Measurements from ENCODE around the gene SPC25.
"Not testable (repeated sequence)": the region's sequence is repeated elsewhere in the genome, so short reads cannot be mapped to it uniquely, and the experiment has no call there.

SPC25 gene, protein sequence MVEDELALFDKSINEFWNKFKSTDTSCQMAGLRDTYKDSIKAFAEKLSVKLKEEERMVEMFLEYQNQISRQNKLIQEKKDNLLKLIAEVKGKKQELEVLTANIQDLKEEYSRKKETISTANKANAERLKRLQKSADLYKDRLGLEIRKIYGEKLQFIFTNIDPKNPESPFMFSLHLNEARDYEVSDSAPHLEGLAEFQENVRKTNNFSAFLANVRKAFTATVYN

DNA sequence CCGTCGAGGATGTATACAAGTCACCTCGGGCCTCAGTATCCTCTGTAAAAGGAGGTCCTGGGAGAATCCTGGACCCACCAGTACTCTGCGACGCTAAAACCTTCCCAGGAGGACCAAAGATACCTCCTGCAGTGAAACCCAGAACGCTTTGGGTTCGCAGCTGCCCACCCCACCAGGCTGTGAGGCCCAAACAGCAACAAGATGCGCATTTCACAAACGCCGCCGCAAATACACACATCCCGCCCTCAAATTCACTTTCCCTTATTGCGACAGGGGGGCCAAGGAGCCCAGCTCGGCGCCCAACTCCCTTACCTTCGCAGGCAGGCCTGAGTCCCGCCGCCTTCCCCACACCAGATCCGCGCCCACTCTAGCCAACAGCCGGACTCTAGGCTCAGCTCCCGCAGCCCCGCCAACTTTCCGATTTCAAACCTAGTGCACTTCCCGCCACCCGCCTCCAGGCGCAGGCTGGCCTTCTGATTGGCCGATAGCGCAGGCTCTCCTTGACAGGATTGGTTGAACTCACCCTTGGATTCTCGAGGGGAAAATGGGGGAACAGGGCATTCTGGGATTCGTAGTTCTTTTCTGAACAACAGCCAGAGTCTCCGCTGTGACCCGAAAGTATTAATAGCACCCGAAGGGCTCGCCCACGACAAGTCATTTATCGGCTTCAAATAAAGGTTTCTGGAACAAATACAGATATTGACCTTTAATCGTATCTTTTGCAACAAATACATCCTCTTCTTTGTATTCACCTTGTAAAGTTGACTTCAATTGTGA, at the start of gene SPC25:
SPC25 (minus strand) TSS at position 425 of the 777 bp plus-strand sequence. CDS start 911 bp downstream, outside the sequence.
- DNase-seq (ENCODE audit: low read depth) = peak; percentile 83

GRCh38 chr2:168939918-168940317, 49.7 kb upstream of the SPC25 start:
- no peak for DNase-seq (ENCODE audit: low read depth)

- no peak for DNase-seq (ENCODE audit: low read depth)
Measured at GRCh38 chr2:168939061-168939460, 48.8 kb upstream of the SPC25 start.

DNA sequence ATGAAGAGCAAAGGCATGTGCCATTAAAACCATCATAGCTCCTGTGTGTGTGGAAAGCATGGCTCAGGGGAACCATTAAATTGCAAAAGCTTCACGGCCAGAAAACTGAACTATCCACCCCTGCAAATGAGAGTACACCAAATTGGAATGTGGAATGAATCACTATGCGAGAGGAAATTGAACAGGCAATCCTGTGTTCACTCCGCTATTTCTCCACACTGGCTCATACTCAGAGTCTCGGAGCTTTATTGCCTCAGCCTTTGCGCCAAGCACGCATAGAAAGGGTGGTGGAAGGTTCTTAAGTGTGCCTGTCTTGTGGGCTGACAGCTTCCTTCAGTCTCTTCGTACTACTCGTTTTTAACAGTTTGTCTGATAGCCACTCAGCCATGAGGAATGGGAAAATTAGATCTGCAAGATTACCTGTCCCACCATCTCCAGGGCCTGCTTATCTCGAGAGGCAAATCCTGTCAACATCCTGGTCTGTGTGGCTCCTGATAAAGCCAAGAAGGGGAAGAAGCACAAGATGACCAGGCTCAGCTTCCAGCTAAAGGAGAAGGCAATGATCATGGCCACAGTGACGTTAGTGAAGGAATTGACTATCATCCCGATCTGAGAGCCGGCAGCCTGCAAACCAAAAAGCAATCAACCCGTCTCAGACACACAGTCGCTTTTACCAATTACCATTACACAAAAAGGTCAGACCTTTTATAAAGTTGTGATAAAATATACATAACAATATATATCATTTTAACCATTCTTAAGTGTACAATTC, 45.8 kb upstream of the SPC25 start:
- no peak for DNase-seq (ENCODE audit: low read depth)

DNA sequence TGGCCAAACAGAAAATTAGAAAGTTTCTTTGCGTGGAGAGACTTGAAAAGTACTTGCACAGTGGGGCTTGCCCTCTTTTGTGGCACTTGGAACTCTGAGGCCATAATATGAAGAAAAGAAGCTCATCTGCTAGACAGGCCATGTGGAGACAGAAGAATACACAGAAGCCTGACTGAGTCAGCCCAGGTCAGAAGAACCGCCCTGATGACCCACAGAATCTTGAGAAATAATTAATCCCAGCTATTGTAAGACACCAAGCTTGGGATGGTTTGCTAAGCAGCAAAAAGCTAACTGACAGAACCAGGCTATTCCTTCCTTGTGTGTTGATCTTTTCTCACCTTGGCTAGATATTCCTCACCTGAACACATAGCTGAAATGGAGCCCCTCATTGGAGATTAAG, 44.6 kb upstream of the SPC25 start:
- no peak for DNase-seq (ENCODE audit: low read depth)

- not testable (repeated sequence) for DNase-seq (ENCODE audit: low read depth)
Measured at GRCh38 chr2:168932174-168932573, 41.9 kb upstream of the SPC25 start.

- DNase-seq (ENCODE audit: low read depth) = no peak
Measured at GRCh38 chr2:168930242-168930641, 40.0 kb upstream of the SPC25 start.

- DNase-seq (ENCODE audit: low read depth) = no peak
Measured at GRCh38 chr2:168929031-168929430, 38.8 kb upstream of the SPC25 start.

- DNase-seq (ENCODE audit: low read depth) = no peak
Measured at GRCh38 chr2:168928113-168928831, 38.0 kb upstream of the SPC25 start.

- no peak for DNase-seq (ENCODE audit: low read depth)
Measured at GRCh38 chr2:168926621-168927386, 36.6 kb upstream of the SPC25 start.

DNA sequence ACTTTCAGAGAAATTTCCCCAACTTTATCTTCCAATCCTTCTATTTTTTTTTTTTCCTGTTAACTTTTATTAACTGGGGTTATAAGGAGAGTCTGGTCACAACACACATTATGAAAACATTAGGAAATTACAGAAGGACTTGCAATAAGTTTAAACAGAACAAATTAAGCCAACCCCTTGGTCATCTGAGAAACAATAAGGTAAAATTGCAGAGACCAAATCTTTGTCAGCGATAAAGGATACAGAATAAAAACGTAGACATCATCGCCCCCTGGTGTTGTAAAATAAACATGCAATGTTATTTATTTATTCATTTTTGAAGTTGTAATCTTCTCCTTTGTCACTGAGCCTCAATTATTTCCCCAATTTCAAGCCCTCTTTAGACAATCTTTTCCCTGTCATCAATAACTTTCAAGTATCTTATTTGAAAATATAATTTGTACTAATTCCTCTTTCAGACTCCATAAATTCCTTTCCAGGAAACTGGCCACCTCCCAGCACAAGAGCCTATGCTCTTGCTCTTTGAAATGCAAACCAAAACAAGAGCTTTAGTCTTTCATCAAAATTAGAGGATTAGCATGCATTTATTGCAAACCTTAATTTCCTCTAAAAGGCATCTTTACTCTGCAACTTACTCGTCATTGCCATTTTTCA, 30.4 kb upstream of the SPC25 start:
- no peak for DNase-seq (ENCODE audit: low read depth)

GRCh38 chr2:168916331-168916675, 26.1 kb upstream of the SPC25 start:
- no peak for DNase-seq (ENCODE audit: low read depth)

- no peak for DNase-seq (ENCODE audit: low read depth)
Measured at GRCh38 chr2:168915441-168916330, 25.5 kb upstream of the SPC25 start.

- DNase-seq (ENCODE audit: low read depth) = no peak
Measured at GRCh38 chr2:168913495-168913894, 23.3 kb upstream of the SPC25 start.

DNA sequence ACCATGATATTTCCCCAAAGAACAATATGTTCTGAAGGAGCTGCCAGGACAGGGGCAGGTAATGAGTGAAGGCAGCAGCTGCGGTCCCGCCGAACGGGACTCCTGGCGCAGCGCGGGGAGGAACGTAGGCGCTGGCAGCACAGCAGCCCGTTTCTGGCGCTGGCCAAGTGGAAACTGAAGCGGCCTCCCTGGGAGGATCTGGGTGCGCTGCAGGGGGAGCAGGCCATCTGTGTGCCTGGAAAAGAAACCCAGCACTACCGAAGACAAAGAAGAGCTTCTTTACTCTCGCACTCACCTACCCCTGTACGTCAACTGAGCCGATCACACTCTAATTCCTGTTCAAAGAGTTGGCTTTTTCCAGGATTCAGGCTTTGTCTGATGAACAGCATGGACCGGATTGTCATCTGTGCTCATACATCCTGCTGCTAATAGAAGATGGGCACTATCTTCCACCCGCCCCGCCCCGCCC, 22.7 kb upstream of the SPC25 start:
- DNase-seq (ENCODE audit: low read depth) = no peak

DNA sequence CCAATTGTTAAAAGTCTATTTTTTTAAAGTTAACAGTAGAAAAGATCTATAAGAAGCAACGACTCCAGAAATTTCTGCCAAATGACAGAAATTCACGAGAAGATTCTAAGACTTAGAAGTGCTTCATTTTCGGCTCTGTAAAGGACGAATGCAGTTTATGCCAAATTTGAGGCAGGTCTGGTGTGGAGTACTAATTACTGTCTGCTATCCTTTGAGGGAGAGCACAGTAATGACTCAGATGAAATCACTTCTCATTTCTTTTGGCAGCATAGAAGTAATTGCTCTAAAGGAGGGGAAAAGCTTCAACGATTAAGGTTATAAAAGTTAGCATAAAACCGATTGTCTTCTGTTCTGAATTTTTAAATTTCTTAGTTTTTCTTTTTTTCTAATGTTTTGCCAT, 22.2 kb upstream of the SPC25 start:
- no peak for DNase-seq (ENCODE audit: low read depth)

GRCh38 chr2:168910330-168910729, 20.1 kb upstream of the SPC25 start:
- no peak for DNase-seq (ENCODE audit: low read depth)

DNA sequence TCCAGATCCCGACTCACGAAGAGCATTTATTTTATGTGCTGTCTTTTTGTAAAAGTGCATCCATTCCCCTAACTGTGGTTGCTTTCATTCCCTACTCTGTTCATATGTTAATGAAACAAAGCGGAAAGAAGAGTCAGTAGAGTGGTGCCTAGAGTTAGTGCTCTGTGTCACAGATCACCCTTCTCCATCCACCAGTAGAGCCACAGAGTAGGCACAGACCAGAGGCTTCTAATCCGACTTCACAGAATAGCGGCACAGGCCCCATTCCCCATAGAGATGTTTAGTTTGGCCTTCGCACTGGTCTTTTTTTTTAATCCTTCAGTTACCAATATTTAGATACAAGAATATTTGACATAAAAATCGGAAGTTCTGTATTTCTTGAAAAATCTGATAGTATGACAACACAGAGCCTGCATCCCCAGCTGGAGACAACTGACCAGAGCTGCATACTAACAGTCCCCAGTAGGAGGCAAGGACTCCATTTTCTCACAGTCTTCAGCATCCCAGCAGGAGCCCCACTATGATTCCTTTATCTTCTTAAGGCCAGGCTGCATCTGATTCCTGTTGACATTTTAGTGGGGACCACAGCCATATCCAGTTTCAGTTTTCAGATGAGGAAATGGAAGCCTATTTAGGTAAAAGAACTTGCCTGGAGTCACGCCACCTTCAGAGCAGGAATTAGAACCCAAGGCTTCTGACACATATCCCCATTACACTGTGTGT, 17.9 kb upstream of the SPC25 start:
- no peak for DNase-seq (ENCODE audit: low read depth)

GRCh38 chr2:168904358-168904757, 14.1 kb upstream of the SPC25 start:
- no peak for DNase-seq (ENCODE audit: low read depth)
